GM19351 (cell line): Measurements from ENCODE around the gene TFB1M.

ENCODE experiments used
- ATAC-seq: cut with Tn5 transposase; IDR thresholded peaks from one replicate; pipeline ENCODE4 v1.9.1; 2021; ENCODE audit warnings: mild to moderate bottlenecking, moderate library complexity; ENCODE audit not compliant: unreplicated experiment

The TFB1M gene

DNA sequence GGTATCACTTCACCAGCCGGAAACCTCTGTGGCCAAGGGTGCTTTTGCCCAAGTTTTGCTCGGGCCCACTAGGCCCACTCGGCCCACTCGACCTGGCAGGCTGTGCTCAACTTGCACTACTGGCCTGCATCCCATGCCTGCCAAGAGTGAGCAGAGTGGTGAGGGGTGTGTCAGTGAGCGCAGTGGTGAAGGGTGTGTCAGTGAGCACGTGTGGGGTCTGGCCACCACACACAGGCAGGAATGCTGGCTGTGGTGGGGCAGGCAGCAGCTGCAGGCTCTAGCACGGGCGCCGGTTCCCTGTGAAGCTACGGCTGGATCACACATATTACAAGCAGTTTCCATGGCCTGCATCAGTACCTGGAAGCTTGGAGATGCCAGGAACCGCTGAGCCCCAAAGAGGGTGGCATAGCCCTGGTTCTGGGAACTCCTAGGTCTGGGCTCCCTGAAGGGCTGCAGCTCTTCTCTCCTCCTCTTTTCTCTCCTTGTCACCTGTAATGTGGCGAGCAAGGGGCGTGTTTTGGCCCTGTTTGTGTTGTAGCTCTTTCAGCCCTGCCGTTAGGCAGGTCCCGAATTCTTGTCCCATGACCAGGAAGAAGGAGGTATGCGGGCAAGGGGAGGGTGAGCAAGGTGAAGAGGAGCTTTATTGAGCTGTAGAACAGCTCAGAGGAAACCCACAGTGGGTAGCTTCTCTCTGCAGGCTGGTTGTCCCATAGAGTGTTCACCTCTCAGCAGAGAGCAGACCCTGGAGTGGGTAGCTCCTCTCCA lies 101.5 kb downstream of the TFB1M start:
- ATAC-seq, result no peak

DNA sequence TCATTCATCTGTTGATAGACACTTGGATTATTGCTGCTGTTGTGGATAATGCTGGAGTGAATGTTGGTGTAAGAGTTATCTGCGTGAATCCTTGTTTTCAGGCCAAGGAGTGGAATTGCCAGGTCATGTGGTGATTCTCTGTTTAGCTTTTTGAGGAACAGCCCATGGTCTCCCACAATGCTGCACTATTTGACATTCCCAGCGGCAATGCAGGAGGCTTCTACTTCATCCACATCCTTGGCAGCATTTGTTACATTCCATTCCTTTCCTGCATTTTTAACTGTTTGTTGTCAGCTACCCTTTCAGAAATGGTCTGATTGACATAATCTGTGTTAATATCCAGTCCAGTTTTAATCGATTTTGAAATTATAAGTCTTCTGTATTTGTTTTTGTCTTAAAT lies 102.2 kb downstream of the TFB1M start:
- ATAC-seq, result no peak

DNA sequence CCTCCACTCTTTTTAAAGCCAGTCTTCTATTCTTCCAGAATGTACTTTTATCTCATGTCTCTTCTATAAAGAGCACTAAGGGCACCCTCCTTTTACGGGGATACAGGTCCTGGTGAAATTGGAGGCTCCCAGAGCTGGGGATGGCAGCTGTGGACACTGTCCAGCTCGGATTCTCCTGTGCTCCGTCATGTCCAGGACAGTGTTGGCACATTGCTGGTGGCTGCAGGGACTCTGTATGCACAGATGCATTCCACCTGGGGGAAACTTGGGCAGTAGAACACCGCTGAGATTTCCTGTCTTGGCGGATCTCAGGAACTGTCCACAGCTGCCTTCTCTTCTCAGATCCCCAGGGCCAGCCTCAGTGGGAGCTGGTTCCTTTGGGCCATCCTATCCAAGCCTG lies 107.1 kb downstream of the TFB1M start:
- ATAC-seq, result no peak
